WTC11 (cell line): ENCODE data around the gene ZDHHC7. TPM values are rescaled to one million over a fixed set of nuclear protein-coding genes. Genes with fewer than 3 reads are reported as not detected.

Experiments used
- ATAC-seq: fragments of 200-7000 bp; cut with Tn5 transposase; 2 replicates; pipeline ENCODE4 v1.10.0; 2021; ENCODE audit warnings: mild to moderate bottlenecking, moderate library complexity
- CTCF ChIA-PET: fragments of 300-600 bp; sonication (Branson Sonifier 250); formaldehyde crosslinking; loops from one replicate; lab custom pipeline; 2021; ENCODE audit warnings: antibody characterized with exemption; lab: Charles Lee
- POLR2A ChIA-PET: fragments of 350-600 bp; sonication (Branson Sonifier 250); formaldehyde crosslinking; loops from one replicate; lab custom pipeline; 2021; ENCODE audit warnings: antibody characterized with exemption; lab: Charles Lee
- DNase-seq: peaks from one replicate; pipeline ENCODE4 v3.0.0; 2021; ENCODE audit warnings: low spot score
- H3K27ac Mint-ChIP-seq: 2 replicates; pipeline ENCODE4 v1.8.0; 2021; ENCODE audit warnings: mixed read lengths
- H3K27me3 Mint-ChIP-seq: 2 replicates; pipeline ENCODE4 v1.8.0; 2021; ENCODE audit warnings: low read depth, mild to moderate bottlenecking, moderate library complexity, mixed read lengths
- H3K36me3 Mint-ChIP-seq: 2 replicates; pipeline ENCODE4 v1.8.0; 2021; ENCODE audit warnings: mixed read lengths
- H3K4me1 Mint-ChIP-seq: 2 replicates; pipeline ENCODE4 v1.8.0; 2022; ENCODE audit warnings: mixed read lengths
- H3K4me3 Mint-ChIP-seq: 2 replicates; pipeline ENCODE4 v1.8.0; 2021; ENCODE audit warnings: mild to moderate bottlenecking, moderate library complexity, mixed read lengths
- H3K9me3 Mint-ChIP-seq: 2 replicates; pipeline ENCODE4 v1.8.0; 2021; ENCODE audit warnings: mixed read lengths
- ARID4B ChIP-seq: sonication (generic); formaldehyde crosslinking; IDR thresholded peaks from 2 replicates; pipeline ENCODE4 v1.8.0; 2023; ENCODE audit warnings: missing genetic modification reagents, mild to moderate bottlenecking, borderline replicate concordance
- ATF3 ChIP-seq: sonication (generic); formaldehyde crosslinking; conservative IDR thresholded peaks from 2 replicates; pipeline ENCODE4 v1.8.1; 2022; ENCODE audit warnings: mild to moderate bottlenecking, missing genetic modification reagents
- E2F5 ChIP-seq: sonication (generic); formaldehyde crosslinking; IDR thresholded peaks from 2 replicates; pipeline ENCODE4 v1.8.1; 2022; ENCODE audit warnings: mild to moderate bottlenecking, moderate library complexity, missing genetic modification reagents
- MLX ChIP-seq: sonication (generic); formaldehyde crosslinking; IDR thresholded peaks from 2 replicates; pipeline ENCODE4 v1.8.1; 2023; ENCODE audit warnings: mild to moderate bottlenecking, missing genetic modification reagents, moderate library complexity
- NFYB ChIP-seq: sonication (generic); formaldehyde crosslinking; conservative IDR thresholded peaks from 2 replicates; pipeline ENCODE4 v1.8.0; 2022; ENCODE audit warnings: low read depth, missing genetic modification reagents
- TEAD4 ChIP-seq: sonication (generic); formaldehyde crosslinking; IDR thresholded peaks from 2 replicates; pipeline ENCODE4 v1.8.0; 2022; ENCODE audit warnings: mild to moderate bottlenecking, missing genetic modification reagents
- TP53 ChIP-seq: sonication (generic); formaldehyde crosslinking; IDR thresholded peaks from 2 replicates; pipeline ENCODE4 v1.8.1; 2023; ENCODE audit warnings: mild to moderate bottlenecking, missing genetic modification reagents
- ZNF281 ChIP-seq: sonication (generic); formaldehyde crosslinking; IDR thresholded peaks from 2 replicates; pipeline ENCODE4 v1.8.0; 2023; ENCODE audit warnings: mild to moderate bottlenecking, missing genetic modification reagents
- total RNA-seq: library from RNA; stranded (reverse); gene quantifications from 3 replicates; pipeline ENCODE4 v1.2.3, GENCODE V29; 2021

Gene ZDHHC7
- total RNA-seq, 1 experiment from 2014 or later = 38.7 TPM

- TF ChIP-seq ZNF281 (CRISPR knock-in tag) (no peak), ATF3 (CRISPR knock-in tag) (no peak), TP53 (CRISPR knock-in tag) (no peak)
Measured at GRCh38 chr16:84925092-84925772, 86.1 kb downstream of the ZDHHC7 start (continued).

- no peak for DNase-seq
- H3K36me3 Mint-ChIP-seq = no peaks in the 10 kb centered on the region
- peaks cover 14% of the 10 kb centered on the region for H3K4me1 Mint-ChIP-seq
- no peak overlapping the region for H3K27ac Mint-ChIP-seq
- ATAC-seq = peak; percentile 16; the same call in 1 of the 2 replicates
- TF ChIP-seq TEAD4 (CRISPR knock-in tag) (no peak), NFYB (CRISPR knock-in tag) (peak; percentile 28; the same call in 1 of the 2 replicates), ARID4B (CRISPR knock-in tag) (no peak), E2F5 (CRISPR knock-in tag) (no peak), MLX (CRISPR knock-in tag) (no peak)
- TF ChIP-seq, all 79 proteins: peak for 1
- CTCF ChIA-PET = interaction anchor here (0.5 to 6.7 kb wide), 41 partner anchors 9 to 414 kb away, joined by 3 to 139 read pairs (median 4); partner anchors contain the start of gene CRISPLD2
- H3K9me3 Mint-ChIP-seq = no peaks in the 10 kb centered on the region
- H3K27me3 Mint-ChIP-seq = no peaks in the 10 kb centered on the region
- POLR2A ChIA-PET = interaction anchor here (0.5 kb wide), 1 partner anchor 373 kb away, joined by 4 read pairs; no protein-coding TSS in a partner anchor
- H3K4me3 Mint-ChIP-seq = no peak overlapping the region
Measured at GRCh38 chr16:84924331-84925091, 86.8 kb downstream of the ZDHHC7 start.

Other genes with a start within 250 kb of the ZDHHC7 start
- 8.7 to 9.5 TPM (median 9.4 TPM) in 3 replicates for gene CRISPLD2, start 191.6 kb downstream of the ZDHHC7 start, total RNA-seq
- 6.4 to 7.8 TPM (median 7.3 TPM) in 3 replicates for gene KIAA0513, start 16.3 kb upstream of the ZDHHC7 start, total RNA-seq
- not detected in 3 replicates for gene CIBAR2, start 100.9 kb upstream of the ZDHHC7 start, total RNA-seq